ENCODE results near the gene VSTM1. TPM values are rescaled to one million over a fixed set of nuclear protein-coding genes. Genes with fewer than 3 reads are reported as not detected.

VSTM1 gene
- polyA plus RNA-seq, 3 donors: 3.7 to 172 (median 137) TPM

GRCh38 chr19:54001496-54001895, 62.2 kb downstream of the VSTM1 start:
- WGBS (ENCODE audit: insufficient coverage): no CpG with 5 or more reads among the region's 2 CpGs
- TF ChIP-seq, protein P1, sequence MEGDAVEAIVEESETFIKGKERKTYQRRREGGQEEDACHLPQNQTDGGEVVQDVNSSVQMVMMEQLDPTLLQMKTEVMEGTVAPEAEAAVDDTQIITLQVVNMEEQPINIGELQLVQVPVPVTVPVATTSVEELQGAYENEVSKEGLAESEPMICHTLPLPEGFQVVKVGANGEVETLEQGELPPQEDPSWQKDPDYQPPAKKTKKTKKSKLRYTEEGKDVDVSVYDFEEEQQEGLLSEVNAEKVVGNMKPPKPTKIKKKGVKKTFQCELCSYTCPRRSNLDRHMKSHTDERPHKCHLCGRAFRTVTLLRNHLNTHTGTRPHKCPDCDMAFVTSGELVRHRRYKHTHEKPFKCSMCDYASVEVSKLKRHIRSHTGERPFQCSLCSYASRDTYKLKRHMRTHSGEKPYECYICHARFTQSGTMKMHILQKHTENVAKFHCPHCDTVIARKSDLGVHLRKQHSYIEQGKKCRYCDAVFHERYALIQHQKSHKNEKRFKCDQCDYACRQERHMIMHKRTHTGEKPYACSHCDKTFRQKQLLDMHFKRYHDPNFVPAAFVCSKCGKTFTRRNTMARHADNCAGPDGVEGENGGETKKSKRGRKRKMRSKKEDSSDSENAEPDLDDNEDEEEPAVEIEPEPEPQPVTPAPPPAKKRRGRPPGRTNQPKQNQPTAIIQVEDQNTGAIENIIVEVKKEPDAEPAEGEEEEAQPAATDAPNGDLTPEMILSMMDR (IDR thresholded peaks at IDR 0.05): no peak
- no peak overlapping the region for H2AFZ ChIP-seq (ENCODE audit: insufficient read depth, low read depth, low read length, poor library complexity, severe bottlenecking)
- peaks cover 3 to 31% of the 10 kb centered on the region in 2 donors for H3K27me3 ChIP-seq (ENCODE audit: control insufficient read depth in 2 of 2, insufficient read depth in 2 of 2, low read length in 2 of 2)
- DNase-seq: no peak
- Mint-ChIP-seq H3K36me3 (no peaks in the 10 kb centered on the region), H3K4me3 (no peak overlapping the region), H3K9me3 (peaks cover 0 to 4% (median 0%) of the 10 kb centered on the region in 7 donors), H3K27me3 (ENCODE audit: low read depth in 3 of 3) (peaks cover 41 to 49% (median 48%) of the 10 kb centered on the region in 3 donors), H3K4me1 (peaks cover 8% of the 10 kb centered on the region), H3K27ac (no peak overlapping the region)
- H3K4me1 ChIP-seq (ENCODE audit: control insufficient read depth in 1 of 2, insufficient read depth in 2 of 2, low read length in 2 of 2): peaks cover 0 to 7% of the 10 kb centered on the region in 2 donors
- H3K27ac ChIP-seq (ENCODE audit: low read depth in 1 of 2, low read length in 2 of 2): no peak overlapping the region
- intact Hi-C loops (cut with micrococcal nuclease): no loop called here
- no peaks in the 10 kb centered on the region for H3K79me2 ChIP-seq (ENCODE audit: insufficient read depth, low read length)
- H3K4me3 ChIP-seq (replicated peaks in 1 of 3; ENCODE audit: low read depth in 2 of 3, low read length in 3 of 3): no peak overlapping the region
- no peak overlapping the region for H3K4me2 ChIP-seq (replicated peaks; ENCODE audit: extremely low read depth, low read length, poor library complexity, severe bottlenecking)
- no peaks in the 10 kb centered on the region for H3K9me3 ChIP-seq (replicated peaks in 1 of 2; ENCODE audit: control insufficient read depth in 1 of 2, insufficient read depth in 1 of 2, low read length in 2 of 2)
- H3K36me3 ChIP-seq (replicated peaks in 1 of 2; ENCODE audit: control insufficient read depth in 1 of 2, insufficient read depth in 2 of 2, low read length in 2 of 2): no peaks in the 10 kb centered on the region
- H3K9ac ChIP-seq (ENCODE audit: insufficient read depth, low read length, poor library complexity, severe bottlenecking): no peak overlapping the region
- H4K20me1 ChIP-seq (ENCODE audit: insufficient read depth, low read length): no peaks in the 10 kb centered on the region

DNA sequence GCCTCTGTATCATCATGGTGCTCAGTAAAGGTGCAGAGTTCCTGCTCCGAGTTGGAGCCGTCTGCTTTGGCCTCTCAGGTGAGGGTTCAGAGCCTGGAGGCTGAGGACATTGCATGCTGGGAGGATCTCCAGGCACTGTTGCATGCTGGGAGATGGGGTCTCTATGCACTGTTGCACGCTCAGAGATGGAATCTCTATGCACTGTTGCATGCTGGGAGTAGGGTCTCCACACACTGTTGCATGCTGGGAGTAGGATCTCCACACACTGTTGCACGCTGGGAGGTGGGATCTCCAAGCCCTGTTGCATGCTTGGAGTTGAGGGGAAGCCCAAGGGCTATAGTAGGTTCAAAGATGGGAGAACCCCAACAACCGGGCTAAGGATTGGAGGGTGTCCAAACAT, 64.0 kb downstream of the VSTM1 start:
- no peak overlapping the region for H3K9ac ChIP-seq (ENCODE audit: insufficient read depth, low read length, poor library complexity, severe bottlenecking)
- no peaks in the 10 kb centered on the region for H3K9me3 ChIP-seq (replicated peaks in 1 of 2; ENCODE audit: control insufficient read depth in 1 of 2, insufficient read depth in 1 of 2, low read length in 2 of 2)
- H3K4me2 ChIP-seq (replicated peaks; ENCODE audit: extremely low read depth, low read length, poor library complexity, severe bottlenecking): no peak overlapping the region
- no peaks in the 10 kb centered on the region for H4K20me1 ChIP-seq (ENCODE audit: insufficient read depth, low read length)
- TF ChIP-seq, protein P1 (IDR thresholded peaks at IDR 0.05): no peak
- H3K4me1 ChIP-seq (ENCODE audit: control insufficient read depth in 1 of 2, insufficient read depth in 2 of 2, low read length in 2 of 2): peaks cover 0 to 7% of the 10 kb centered on the region in 2 donors
- peaks cover 52 to 62% (median 57%) of the 10 kb centered on the region in 3 donors for H3K27me3 Mint-ChIP-seq (ENCODE audit: low read depth in 3 of 3)
- peaks cover 0 to 5% (median 0%) of the 10 kb centered on the region in 7 donors for H3K9me3 Mint-ChIP-seq
- no peaks in the 10 kb centered on the region for H3K36me3 Mint-ChIP-seq
- H3K4me1 Mint-ChIP-seq: peaks cover 5% of the 10 kb centered on the region
- no peak overlapping the region for H2AFZ ChIP-seq (ENCODE audit: insufficient read depth, low read depth, low read length, poor library complexity, severe bottlenecking)
- H3K36me3 ChIP-seq (replicated peaks in 1 of 2; ENCODE audit: control insufficient read depth in 1 of 2, insufficient read depth in 2 of 2, low read length in 2 of 2): no peaks in the 10 kb centered on the region
- 83% methylated on average over 5 of the region's 5 CpGs for WGBS (ENCODE audit: insufficient coverage)
- H3K27ac ChIP-seq (ENCODE audit: low read depth in 1 of 2, low read length in 2 of 2): no peak overlapping the region
- intact Hi-C loops (cut with micrococcal nuclease): no loop called here
- no peak for DNase-seq
- no peaks in the 10 kb centered on the region for H3K79me2 ChIP-seq (ENCODE audit: insufficient read depth, low read length)
- H3K27ac Mint-ChIP-seq: no peak overlapping the region
- H3K4me3 ChIP-seq (replicated peaks in 1 of 3; ENCODE audit: low read depth in 2 of 3, low read length in 3 of 3): no peak overlapping the region
- H3K27me3 ChIP-seq (ENCODE audit: control insufficient read depth in 2 of 2, insufficient read depth in 2 of 2, low read length in 2 of 2): peaks cover 5 to 41% of the 10 kb centered on the region in 2 donors
- H3K4me3 Mint-ChIP-seq: peak overlapping the region in 1 of 2 donors; percentile 5

All from CD14-positive monocyte (primary cell).